Esophagus muscularis mucosa (tissue), 4 donors: ENCODE data around the gene PRIMA1. TPM values are rescaled to one million over a fixed set of nuclear protein-coding genes. Genes with fewer than 3 reads are reported as not detected.

Experiments used
- DNase-seq: peaks from one replicate; pipeline ENCODE4 v3.0.0-alpha.2; 2017; ENCODE audit errors: extremely low spot score
- H3K27ac ChIP-seq, 4 donors: fragments of 200-600 bp; sonication (generic); replicated peaks in 1 of 4; 1 replicate in 3 of 4; 2 replicates in 1 of 4; pipeline ENCODE4 v1.5.1; 2016 to 2019; ENCODE audit warnings: mild to moderate bottlenecking in 1 of 4
- H3K27me3 ChIP-seq, 4 donors: fragments of 200-600 bp; sonication (generic); one replicate each; pipeline versions ENCODE4 v1.5.1 to v1.6.0; 2016 to 2019
- H3K36me3 ChIP-seq, 4 donors: fragments of 200-600 bp; sonication (generic); one replicate each; pipeline ENCODE4 v1.5.1; 2016 to 2019
- H3K4me1 ChIP-seq, 4 donors: fragments of 200-600 bp; sonication (generic); one replicate each; pipeline ENCODE4 v1.5.1; 2016 to 2019
- H3K4me3 ChIP-seq, 4 donors: fragments of 200-600 bp; sonication (generic); 1 replicate in 2 of 4; 2 replicates in 2 of 4; pipeline ENCODE4 v1.5.1; 2016 to 2019; ENCODE audit warnings: mild to moderate bottlenecking in 4 of 4, moderate library complexity in 1 of 4
- H3K9me3 ChIP-seq, 4 donors: fragments of 200-600 bp; sonication (generic); 1 replicate in 3 of 4; 2 replicates in 1 of 4; pipeline ENCODE4 v1.5.1; 2016 to 2019
- EP300 ChIP-seq: sonication (generic); formaldehyde crosslinking; IDR thresholded peaks from one replicate; pipeline ENCODE4 v1.6.1; 2017; ENCODE audit warnings: antibody characterized with exemption
- POLR2A ChIP-seq: fragments of 450-650 bp; IDR thresholded peaks from one replicate; pipeline ENCODE4 v1.6.1; 2017; ENCODE audit warnings: antibody characterized with exemption, moderate library complexity, mild to moderate bottlenecking, low read depth
- POLR2AphosphoS5 ChIP-seq, 2 donors: sonication (generic); formaldehyde crosslinking; IDR thresholded peaks; one replicate each; pipeline ENCODE4 v1.6.1; 2017; ENCODE audit warnings: antibody characterized with exemption in 2 of 2
- WGBS: methylation state at CpG from one replicate; pipeline ENCODE4 v1.1.5; 2018; 5-methylcytosine and 5-hydroxymethylcytosine counted together
- intact Hi-C: fragments of 100-400 bp; cut with DNase I; formaldehyde crosslinking; loops from one replicate; pipeline ENCODE4 v1.15.1; 2023
- total RNA-seq, 4 donors: library from RNA; depleted of rRNA; stranded (reverse); fragments of >200 nt; gene quantifications; one replicate each; pipeline versions ENCODE4 v1.1.0 to v1.2.1, GENCODE V29; 2016
- TF ChIP-seq, protein P1 (sequence below), 3 experiments: fragments of 200-600 bp in 2 of 3; fragments of 450-650 bp in 1 of 3; sonication (generic) in 2 of 3; IDR thresholded peaks; one replicate each; pipeline ENCODE4 v1.5.1; 2017 to 2019; ENCODE audit warnings: antibody characterized with exemption in 3 of 3, mild to moderate bottlenecking in 2 of 3, moderate library complexity in 1 of 3

Gene PRIMA1
- total RNA-seq, 4 donors from 2014 or later, result 18.7 to 30.9 (median 21.8) TPM

DNA sequence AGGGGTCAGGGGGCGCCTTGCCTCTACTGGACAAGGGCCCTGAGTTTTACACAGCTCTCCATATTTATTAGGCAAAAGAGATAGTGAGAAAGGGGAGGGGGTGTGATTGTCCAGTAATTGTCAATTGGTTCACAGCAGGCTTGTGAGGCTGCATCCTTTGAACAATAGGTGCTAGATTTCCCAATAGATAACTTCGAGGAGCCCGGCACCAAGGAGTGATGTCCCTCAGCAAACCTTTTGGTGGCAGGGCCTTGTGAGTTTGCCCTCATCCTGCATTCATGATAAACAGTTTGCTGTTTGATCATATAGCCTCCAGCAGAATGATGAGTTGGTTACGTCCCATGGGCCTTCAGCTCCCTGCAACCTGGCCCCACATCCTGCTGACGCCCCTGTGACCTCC, 2.7 kb upstream of the PRIMA1 start:
- TF ChIP-seq POLR2AphosphoS5 (IDR thresholded peaks at IDR 0.05) (no peak), EP300 (no peak), POLR2A (no peak)
- TF ChIP-seq, protein P1, sequence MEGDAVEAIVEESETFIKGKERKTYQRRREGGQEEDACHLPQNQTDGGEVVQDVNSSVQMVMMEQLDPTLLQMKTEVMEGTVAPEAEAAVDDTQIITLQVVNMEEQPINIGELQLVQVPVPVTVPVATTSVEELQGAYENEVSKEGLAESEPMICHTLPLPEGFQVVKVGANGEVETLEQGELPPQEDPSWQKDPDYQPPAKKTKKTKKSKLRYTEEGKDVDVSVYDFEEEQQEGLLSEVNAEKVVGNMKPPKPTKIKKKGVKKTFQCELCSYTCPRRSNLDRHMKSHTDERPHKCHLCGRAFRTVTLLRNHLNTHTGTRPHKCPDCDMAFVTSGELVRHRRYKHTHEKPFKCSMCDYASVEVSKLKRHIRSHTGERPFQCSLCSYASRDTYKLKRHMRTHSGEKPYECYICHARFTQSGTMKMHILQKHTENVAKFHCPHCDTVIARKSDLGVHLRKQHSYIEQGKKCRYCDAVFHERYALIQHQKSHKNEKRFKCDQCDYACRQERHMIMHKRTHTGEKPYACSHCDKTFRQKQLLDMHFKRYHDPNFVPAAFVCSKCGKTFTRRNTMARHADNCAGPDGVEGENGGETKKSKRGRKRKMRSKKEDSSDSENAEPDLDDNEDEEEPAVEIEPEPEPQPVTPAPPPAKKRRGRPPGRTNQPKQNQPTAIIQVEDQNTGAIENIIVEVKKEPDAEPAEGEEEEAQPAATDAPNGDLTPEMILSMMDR (IDR thresholded peaks at IDR 0.05), result no peak
- no peaks in the 10 kb centered on the region for H3K9me3 ChIP-seq
- intact Hi-C loops, result no loop called here

DNA sequence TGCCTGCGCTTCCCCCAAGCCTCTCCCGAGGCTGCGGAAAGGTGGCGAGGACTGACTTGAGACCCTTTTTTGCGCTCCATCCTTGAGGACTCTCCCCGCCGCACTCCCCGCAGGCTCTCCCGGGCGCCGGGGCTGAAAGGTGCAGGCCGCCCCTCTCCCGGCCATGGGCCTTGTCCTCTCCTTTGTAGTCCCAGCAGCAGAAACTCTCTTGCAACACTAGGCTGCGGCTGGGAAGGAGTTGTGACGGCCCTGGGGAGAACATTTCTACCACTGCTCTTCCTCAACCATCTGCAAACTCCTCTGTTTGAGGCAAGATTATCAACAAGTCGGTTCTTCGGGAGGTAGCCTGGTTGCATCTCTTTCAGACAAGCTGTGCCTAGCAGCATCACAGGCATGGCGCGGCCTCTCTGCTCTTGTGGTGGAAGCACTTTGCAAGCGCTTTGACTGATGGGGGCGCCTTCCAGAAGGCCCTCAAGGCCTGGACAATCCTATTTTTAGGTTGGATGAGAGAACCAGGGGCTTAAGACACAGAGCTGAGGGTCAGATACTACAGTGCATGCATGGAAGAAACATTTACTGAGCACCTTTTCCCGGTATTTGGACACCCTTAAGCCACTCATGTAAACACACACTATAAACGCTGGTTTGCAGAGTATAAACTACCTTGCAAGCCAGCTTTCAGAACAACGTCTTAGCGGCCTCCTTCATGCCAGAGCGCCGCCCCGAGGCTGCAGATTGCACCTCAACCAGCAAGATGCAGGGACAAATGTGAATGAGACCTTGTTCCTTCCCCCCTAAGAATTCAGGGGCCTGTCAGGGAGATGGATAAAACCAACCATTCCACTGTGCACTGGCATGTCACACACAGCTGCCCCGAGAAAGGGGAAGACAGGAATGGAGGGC, 1.2 kb upstream of the PRIMA1 start:
- peak overlapping the region; percentile 68 to 84 (median 78) for H3K4me3 ChIP-seq
- intact Hi-C loops, result loop anchor here (1.0 to 5.0 kb wide), 3 partner anchors 47 to 134 kb away; no protein-coding TSS in a partner anchor
- peaks cover 0 to 13% (median 0%) of the 10 kb centered on the region in 4 donors for H3K27me3 ChIP-seq
- 39% methylated on average over 16 of the region's 29 CpGs for WGBS
- TF ChIP-seq, protein P1 (IDR thresholded peaks at IDR 0.05), result peak in 2 of 3 experiments; percentile 26 to 34
- no peak for TF ChIP-seq EP300
- peaks cover 11 to 71% (median 64%) of the 10 kb centered on the region in 4 donors for H3K4me1 ChIP-seq
- no peak for DNase-seq
- no peaks in the 10 kb centered on the region for H3K36me3 ChIP-seq
- H3K27ac ChIP-seq, result peak overlapping the region; percentile 91 to 94 (median 94)
- H3K9me3 ChIP-seq, result no peaks in the 10 kb centered on the region

More for the DNA sequence above, 2.7 kb upstream of the PRIMA1 start:
- WGBS, result 93% methylated on average over 4 of the region's 5 CpGs
- no peak for DNase-seq
- Histone ChIP-seq H3K36me3 (no peaks in the 10 kb centered on the region), H3K4me3 (no peak overlapping the region), H3K27ac (peak overlapping the region in 3 of 4 donors; percentile 48 to 94 (median 93)), H3K27me3 (peaks cover 0 to 13% (median 0%) of the 10 kb centered on the region in 4 donors), H3K4me1 (peaks cover 11 to 61% (median 52%) of the 10 kb centered on the region in 4 donors)

DNA sequence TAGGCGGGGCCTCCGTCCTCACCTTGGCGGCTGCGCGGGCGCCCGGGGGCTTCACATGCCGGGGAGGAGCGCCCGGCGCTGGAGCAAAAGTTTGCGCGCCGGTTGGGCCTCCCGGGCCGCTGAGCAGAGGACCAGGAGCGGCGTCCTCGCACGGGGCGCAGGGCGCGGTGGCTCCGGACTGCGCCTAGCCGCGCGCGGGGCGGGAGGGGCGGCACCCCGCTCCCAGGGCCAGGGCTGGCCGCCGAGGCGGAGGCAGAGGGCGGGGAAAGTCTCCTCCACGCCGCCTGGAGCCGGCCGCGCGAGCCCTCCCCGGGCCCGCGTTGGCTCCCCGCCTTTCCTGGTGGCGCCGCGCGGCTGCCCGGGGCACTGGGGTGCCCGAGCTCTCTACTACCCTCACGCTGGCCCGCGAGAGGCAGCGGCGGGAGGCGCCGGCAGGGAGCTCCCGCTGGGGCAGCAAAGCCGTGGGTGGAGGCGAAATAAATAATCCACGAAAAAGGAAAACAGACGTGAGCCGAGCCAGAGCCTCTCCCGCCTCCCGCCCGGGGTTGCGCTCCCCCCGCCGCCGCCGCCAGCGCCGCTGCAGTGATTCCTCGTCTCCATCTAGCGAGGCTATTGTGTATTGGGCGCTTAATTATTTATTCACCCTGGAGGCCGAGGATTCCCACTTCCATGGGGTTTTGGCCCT, 400 bp upstream of the PRIMA1 start:
- peaks cover 0 to 13% (median 0%) of the 10 kb centered on the region in 4 donors for H3K27me3 ChIP-seq
- no peaks in the 10 kb centered on the region for H3K36me3 ChIP-seq
- peak overlapping the region; percentile 68 to 84 (median 78) for H3K4me3 ChIP-seq
- H3K9me3 ChIP-seq, result no peaks in the 10 kb centered on the region
- TF ChIP-seq EP300, result no peak
- peak; percentile 46 for TF ChIP-seq POLR2A
- TF ChIP-seq, protein P1 (IDR thresholded peaks at IDR 0.05), result peak; percentile 28 to 68 (median 53)
- TF ChIP-seq POLR2AphosphoS5 (IDR thresholded peaks at IDR 0.05), result peak in 1 of 2 donors; percentile 81
- H3K4me1 ChIP-seq, result peaks cover 11 to 77% (median 66%) of the 10 kb centered on the region in 4 donors
- DNase-seq, result no peak
- WGBS, result 0% methylated on average over 18 of the region's 79 CpGs
- intact Hi-C loops, result loop anchor here (1.0 to 5.0 kb wide), 3 partner anchors 46 to 133 kb away; no protein-coding TSS in a partner anchor
- H3K27ac ChIP-seq, result peak overlapping the region; percentile 91 to 94 (median 94)

DNA sequence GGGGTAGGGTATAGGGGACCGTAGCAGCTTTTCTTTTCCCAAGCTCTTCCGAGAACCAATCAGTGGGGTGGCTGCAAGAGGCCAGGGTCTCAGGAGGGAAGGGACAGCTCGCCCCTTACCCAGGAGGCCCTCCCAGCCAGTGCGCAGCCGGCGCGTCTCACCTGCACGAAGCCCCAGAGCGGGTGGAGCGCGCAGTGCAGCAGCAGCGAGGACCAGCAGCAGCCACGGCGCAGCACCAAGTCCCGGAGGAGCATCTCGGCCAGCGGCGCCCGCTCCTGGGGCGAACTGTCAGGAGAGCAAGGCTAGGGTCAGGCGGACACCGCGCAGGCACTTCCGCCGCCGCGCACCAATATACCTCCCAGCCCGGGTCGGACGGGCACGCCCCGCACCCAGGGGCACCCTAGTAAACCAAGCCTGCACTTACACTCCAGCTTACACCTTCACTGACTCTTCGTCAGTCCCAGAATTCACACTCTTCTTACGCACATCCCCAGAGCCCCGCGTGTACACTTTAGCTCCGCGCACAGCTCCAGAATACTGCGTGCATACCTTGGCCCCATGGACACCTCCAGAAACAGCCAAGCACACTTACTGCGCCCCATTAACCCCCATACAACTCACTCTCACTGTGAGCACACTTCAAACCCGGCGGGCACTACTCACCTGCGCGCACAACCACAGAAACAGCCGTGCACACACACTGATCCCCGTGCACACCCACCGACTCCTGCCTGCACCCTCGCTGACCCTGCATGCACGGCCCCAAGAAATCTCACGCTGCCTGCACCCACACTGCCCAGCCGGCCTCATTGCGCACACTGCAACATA, 606 bp downstream of the PRIMA1 start:
- H3K27ac ChIP-seq, result peak overlapping the region; percentile 91 to 94 (median 94)
- TF ChIP-seq POLR2AphosphoS5 (IDR thresholded peaks at IDR 0.05), result no peak
- TF ChIP-seq POLR2A, result no peak
- DNase-seq, result no peak
- H3K4me1 ChIP-seq, result peaks cover 11 to 87% (median 73%) of the 10 kb centered on the region in 4 donors
- intact Hi-C loops, result loop anchor here (5.0 kb wide), 2 partner anchors 45 to 105 kb away; no protein-coding TSS in a partner anchor
- H3K36me3 ChIP-seq, result no peaks in the 10 kb centered on the region
- H3K27me3 ChIP-seq, result peaks cover 0 to 13% (median 0%) of the 10 kb centered on the region in 4 donors
- peak overlapping the region; percentile 68 to 84 (median 78) for H3K4me3 ChIP-seq
- 15% methylated on average over 22 of the region's 52 CpGs for WGBS
- no peaks in the 10 kb centered on the region for H3K9me3 ChIP-seq
